ENCODE results near the gene CMSS1.

CMSS1 gene

DNA sequence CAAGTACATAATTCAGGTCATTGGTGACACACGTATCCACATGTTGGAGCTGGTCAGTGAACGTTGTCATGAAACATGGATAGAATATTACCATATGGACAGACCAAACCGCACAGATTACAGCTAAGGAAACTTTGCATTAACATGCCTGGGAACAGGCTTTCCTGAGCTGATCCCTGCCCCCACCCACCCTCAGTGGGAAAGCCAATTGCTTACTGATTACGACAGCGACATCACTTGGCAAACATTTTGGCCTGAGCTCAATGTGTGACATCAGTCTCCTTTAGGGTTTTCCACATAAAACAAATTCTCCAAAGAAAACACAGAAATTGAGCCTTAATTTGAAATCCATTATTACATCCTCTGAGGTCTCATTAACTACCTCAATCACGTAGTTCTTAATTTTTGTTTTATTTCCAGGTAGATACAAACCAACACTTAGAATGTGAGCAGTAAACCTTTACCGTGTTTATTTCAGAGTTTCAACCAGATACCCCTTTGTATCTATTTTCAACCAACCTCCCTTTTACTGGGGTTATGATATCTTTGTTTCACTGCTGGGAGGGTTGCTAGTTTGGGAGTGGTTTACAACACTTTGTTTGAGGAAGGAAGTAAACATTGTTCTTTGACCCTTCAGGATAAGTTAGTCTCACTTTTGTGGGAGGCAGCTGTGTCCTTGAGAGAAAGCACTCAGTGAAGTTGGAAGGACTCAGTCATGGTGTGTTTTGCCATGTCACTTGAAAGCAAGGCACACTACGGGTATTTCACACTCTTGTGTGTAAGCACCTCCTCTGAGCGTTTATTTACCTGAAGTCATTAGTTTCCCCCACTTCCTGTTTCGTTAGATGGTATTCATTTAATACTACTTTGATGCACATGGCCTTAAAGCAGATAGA, 103.1 kb downstream of the CMSS1 start:
- no peak overlapping the region for H3K4me3 ChIP-seq (ENCODE audit: low read depth, low read length)
- no peaks in the 10 kb centered on the region; the same call in 1 of the 2 replicates for H3K9me3 ChIP-seq
- DNase-seq: peak; percentile 36
- no peaks in the 10 kb centered on the region for H3K27me3 ChIP-seq
- TF ChIP-seq, protein P1, sequence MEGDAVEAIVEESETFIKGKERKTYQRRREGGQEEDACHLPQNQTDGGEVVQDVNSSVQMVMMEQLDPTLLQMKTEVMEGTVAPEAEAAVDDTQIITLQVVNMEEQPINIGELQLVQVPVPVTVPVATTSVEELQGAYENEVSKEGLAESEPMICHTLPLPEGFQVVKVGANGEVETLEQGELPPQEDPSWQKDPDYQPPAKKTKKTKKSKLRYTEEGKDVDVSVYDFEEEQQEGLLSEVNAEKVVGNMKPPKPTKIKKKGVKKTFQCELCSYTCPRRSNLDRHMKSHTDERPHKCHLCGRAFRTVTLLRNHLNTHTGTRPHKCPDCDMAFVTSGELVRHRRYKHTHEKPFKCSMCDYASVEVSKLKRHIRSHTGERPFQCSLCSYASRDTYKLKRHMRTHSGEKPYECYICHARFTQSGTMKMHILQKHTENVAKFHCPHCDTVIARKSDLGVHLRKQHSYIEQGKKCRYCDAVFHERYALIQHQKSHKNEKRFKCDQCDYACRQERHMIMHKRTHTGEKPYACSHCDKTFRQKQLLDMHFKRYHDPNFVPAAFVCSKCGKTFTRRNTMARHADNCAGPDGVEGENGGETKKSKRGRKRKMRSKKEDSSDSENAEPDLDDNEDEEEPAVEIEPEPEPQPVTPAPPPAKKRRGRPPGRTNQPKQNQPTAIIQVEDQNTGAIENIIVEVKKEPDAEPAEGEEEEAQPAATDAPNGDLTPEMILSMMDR (IDR thresholded peaks at IDR 0.05; ENCODE audit: low read depth, low read length): no peak
- no peaks in the 10 kb centered on the region for H3K36me3 ChIP-seq
- peaks cover 19% of the 10 kb centered on the region for H3K4me1 ChIP-seq

DNA sequence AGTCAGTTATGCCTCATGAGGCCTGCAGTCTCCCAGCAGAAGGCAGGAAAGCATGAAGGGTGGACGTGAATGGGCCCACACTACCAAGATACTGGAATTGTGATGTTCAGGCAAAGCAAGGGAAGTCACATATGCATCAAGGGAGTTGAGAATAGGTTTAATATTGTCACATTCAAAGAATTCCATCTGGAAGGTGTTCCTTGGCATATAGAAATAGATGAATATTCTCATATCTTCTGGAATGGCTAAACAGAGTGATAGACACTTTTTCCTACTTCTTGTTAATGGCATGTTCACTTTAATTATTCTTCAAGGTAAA, 103.7 kb downstream of the CMSS1 start:
- H3K9me3 ChIP-seq: no peaks in the 10 kb centered on the region
- H3K36me3 ChIP-seq: no peaks in the 10 kb centered on the region
- no peaks in the 10 kb centered on the region for H3K27me3 ChIP-seq
- TF ChIP-seq, protein P1 (IDR thresholded peaks at IDR 0.05; ENCODE audit: low read depth, low read length): no peak
- no peak overlapping the region for H3K4me3 ChIP-seq (ENCODE audit: low read depth, low read length)
- no peak for DNase-seq
- H3K4me1 ChIP-seq: peaks cover 17% of the 10 kb centered on the region

DNA sequence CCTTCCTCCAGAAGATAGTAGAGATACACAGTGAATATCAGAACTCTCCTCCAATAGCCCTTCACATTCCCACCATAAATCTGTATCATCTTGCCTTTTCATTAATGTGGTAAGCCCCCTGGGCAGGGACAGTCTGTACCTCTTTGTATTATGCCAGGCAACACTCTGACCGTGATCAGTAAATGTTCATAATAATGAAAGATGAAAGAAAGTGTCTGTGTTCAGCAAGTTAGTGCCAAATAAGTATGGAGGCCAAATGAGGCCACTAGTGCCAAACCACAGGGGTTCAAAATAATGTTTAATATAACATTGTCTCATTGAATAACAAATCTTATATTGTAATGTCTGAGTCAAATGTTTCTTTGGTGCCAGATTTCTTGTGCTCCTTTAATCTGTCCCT, 104.3 kb downstream of the CMSS1 start:
- Histone ChIP-seq H3K27me3 (no peaks in the 10 kb centered on the region), H3K4me1 (peaks cover 13% of the 10 kb centered on the region), H3K9me3 (no peaks in the 10 kb centered on the region), H3K4me3 (ENCODE audit: low read depth, low read length) (no peak overlapping the region), H3K36me3 (no peaks in the 10 kb centered on the region)
- DNase-seq: no peak
- TF ChIP-seq, protein P1 (IDR thresholded peaks at IDR 0.05; ENCODE audit: low read depth, low read length): no peak

DNA sequence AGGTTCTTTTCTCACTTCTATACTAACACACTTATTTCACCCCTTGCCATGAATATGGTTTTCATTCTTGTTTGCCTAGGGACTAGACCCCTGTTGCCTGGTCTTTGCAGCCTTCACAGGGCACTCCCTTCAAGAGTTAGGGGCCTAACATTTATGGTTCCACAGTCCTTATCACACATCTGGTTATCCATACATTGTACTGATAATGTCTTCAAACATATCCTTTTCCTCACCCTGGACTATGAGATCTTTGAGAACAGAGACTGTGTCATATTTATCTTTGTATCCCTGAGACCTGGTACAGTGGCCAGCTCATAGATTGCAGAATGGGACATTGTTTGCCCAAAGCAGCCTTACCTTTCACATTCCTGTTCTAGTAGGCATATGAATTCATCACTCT, 106.2 kb downstream of the CMSS1 start:
- TF ChIP-seq, protein P1 (IDR thresholded peaks at IDR 0.05; ENCODE audit: low read depth, low read length): no peak

DNA sequence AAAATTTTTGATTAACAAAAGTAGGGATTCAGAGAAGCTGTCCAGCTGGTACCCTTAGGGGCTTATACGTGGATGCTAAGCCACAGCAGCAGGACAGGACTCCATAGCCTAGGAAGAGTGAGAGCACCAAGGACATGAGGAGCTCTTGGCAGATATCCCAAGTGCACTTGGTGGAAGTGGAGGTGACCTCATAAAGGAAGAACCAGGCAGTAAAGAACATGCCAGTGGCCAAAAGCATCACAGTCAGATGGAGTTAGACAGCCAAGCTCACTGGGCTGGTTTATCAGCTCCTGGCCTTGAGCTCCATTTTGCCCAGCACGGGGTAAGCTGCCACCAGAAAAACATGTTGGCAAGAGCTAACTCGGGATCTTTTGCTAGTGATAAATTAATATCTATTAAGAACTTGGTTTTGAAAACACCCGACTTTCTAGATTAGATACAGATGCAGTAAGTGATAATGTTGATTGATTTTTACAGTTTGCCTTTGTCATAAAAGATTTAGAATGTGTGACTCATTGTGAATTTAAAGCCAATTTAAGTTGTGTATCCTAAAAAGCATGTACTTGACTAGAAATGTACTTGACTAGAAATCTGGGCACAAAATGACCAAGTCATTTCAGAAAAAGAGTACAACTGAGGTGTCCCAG, 108.0 kb downstream of the CMSS1 start:
- Histone ChIP-seq H3K9me3 (no peaks in the 10 kb centered on the region), H3K27me3 (no peaks in the 10 kb centered on the region), H3K4me3 (ENCODE audit: low read depth, low read length) (no peak overlapping the region), H3K4me1 (peaks cover 12% of the 10 kb centered on the region), H3K36me3 (no peaks in the 10 kb centered on the region)
- peak; percentile 45 for DNase-seq
- TF ChIP-seq, protein P1 (IDR thresholded peaks at IDR 0.05; ENCODE audit: low read depth, low read length): no peak

More for the DNA sequence above, 106.2 kb downstream of the CMSS1 start:
- DNase-seq: no peak
- Histone ChIP-seq H3K36me3 (no peaks in the 10 kb centered on the region), H3K9me3 (no peaks in the 10 kb centered on the region), H3K27me3 (no peaks in the 10 kb centered on the region), H3K4me1 (peaks cover 13% of the 10 kb centered on the region), H3K4me3 (ENCODE audit: low read depth, low read length) (no peak overlapping the region)
